ENCODE results near the gene GYPA.

GRCh38 chr4:144189121-144189520 lies 48.6 kb upstream of the GYPA start:
- TF ChIP-seq CTCF (conservative IDR thresholded peaks at IDR 0.05) (no peak), ZFX (IDR thresholded peaks at IDR 0.05) (no peak)
